D341Med (cell line): Measurements from ENCODE around the gene CARNS1.
A peak's percentile ranks its signal among the peaks of the same experiment; 100 is the strongest.
"Not testable (repeated sequence)": the region's sequence is repeated elsewhere in the genome, so short reads cannot be mapped to it uniquely, and the experiment has no call there.

ENCODE experiments used
- DNase-seq: peaks from one replicate; pipeline ENCODE4 v3.0.0; 2012; ENCODE audit warnings: low spot score

CARNS1 gene

DNA sequence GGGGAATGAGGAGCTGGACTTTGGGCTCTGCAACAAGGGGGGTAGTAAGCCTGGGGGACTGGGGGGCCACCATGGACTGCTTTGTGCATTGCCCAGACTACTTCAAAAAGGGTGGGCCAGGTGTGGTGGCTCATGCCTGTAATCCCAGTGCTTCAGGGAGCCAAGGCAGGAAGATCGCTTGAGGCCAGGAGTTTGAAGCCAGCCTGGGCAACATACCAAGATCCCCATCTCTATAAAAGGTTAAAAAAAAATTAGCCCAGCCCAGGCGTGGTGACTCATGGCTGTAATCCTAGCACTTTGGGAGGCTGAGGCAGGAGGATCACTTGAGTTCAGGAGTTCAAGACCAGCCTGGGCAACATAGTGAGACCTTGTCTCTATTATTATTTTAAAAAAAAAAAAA, 50.1 kb downstream of the CARNS1 start:
- not testable (repeated sequence) for DNase-seq

DNA sequence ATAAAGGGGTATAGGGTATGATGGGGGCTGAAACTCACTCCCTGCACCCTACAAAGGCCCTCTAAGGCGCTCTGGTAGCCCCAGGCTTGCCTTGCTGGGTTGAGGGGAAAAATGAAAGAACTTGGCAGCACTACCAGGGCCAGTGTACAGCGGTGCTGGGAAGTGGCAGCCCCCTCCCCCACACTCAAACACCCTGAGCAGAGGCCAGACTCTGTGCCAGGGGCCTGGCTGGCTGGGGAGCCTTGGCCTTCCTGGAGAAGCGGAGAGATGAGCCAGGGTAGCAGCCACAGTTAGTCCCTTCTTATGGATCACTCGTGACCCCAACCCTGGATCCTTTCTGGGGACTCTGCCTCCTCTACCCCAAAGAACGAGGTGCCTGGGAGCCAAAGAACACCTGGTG, 50.9 kb downstream of the CARNS1 start:
- no peak for DNase-seq

DNA sequence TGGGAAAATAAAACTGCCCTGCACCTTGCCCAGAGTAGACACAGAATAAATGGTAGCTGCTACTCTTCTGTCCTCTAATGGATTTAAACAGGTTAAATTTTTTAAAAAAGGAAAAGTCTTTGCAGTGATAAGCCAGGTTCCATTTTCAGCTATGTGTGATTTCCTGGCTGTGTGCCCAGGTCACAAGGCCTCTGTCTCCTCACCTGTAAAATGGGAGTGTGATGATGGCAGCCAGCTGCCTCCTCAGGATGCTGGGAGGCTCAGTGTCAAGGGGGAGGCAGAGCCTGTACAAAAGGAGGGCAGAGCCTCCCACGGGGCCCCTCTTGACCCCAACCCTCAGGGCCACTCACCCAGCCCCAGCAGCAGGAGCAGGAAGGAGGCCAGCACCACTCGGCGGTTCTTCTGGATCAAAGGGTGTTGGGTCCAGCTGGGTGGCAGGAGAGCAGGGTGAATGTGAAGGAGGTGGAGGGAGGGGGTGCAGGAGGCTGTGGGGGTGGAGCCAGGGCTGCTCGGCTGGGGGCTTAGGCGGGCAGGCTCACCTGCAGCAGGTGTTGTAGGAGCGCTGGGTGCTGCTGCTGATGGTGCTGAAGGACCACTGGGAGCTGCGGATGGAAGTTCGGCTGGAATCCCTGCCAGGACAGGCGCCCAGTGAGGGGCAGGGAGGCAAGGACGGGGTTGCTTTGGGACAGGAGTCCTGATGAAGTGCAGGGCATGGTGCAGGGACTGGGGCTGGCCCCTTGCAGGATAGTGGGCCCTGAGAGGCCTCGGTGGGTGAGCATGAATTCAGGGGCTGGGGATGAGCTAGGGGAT, 51.7 kb downstream of the CARNS1 start:
- DNase-seq: no peak

DNA sequence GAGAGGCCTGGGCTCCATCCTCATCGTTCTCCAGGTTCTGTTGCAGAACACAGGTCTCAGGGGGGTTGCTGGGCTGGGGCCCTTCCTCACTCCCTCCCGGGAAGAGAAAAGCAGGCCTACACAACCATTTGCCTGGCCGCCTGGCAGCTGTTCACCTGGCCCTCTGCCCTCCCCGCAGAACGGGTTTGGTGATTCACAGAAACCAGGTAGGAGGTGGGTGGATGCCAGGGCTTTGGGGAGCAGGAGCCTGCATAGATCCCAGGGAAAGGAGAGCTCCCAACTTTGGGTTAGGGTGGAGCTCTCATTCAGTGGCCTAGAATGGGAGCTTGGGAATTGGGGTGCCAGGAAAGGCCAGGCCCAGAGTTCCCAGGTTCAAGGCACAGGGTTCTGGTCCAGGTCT, 52.6 kb downstream of the CARNS1 start:
- no peak for DNase-seq

DNA sequence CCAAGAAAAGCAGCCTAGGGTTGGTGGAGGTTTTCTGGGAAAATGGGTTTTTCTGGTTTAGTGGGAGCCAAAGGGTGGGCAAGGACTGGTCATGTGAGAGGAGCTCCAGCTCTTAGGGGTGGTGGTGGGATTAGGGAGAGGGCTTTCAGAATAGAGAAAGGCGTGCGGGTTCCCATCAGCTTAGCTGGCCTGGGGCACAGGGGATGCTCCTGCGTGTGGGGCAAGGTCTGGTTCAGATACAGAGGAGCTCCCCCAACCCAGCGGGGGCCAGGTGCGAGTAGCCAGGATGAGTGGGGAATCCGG, 52.9 kb downstream of the CARNS1 start:
- DNase-seq: no peak

DNA sequence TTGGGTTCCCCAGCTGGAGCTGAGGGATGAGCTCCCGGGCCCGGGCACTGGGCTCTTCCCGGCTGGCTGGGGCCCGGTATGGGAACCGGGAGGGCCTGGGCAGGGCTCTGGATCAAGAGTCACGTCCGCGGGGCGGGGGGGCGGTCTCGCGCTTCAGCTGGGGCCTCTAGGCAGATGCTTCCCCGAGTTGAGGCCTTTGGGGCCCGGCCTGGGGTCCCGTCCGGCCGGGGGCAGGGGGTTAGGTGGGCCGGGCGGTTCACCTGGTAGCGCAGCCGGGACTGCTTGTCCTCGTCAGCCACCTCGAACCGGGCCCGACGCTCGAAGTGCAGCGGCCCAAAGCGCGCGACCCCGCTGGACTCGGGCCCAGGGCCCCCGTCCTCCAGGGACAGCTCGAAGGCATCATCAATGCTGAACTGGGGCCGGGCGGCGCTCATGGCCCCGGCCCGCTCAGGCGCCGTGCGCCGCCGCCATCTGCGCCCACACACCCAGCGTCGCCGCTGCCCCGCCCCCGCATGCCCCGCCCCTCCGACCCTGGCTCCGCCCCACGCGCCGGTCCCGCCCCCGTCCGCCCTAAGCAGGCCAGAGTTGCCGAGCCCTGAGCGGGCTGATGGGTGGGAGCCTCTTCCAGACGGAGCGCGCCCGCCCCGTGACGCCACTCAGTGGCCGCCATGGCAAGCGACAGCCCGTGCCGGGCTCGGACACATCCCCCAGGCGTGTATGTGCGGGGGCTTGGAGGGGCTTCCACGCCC, 53.5 kb downstream of the CARNS1 start, which contains the start of gene TMEM134:
TMEM134 (minus strand) TSS at position 493 of the 749 bp plus-strand sequence; CDS start at position 434, 59 bp downstream.
- DNase-seq: peak; percentile 98

DNA sequence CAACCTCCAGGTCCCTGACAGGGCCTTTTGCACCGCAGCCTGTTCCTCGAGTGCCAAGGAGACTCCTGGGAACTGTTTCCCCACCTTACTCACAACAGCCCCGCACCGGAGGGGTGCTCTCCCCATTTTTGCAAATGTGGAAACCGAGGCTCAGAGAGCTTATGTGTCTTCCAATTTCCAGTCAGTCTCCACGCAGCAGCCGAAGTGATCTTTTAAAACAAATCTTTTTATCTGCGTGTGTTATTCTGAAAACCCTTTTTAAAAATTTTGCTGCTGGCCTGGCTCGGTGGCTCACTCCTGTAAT, 54.0 kb downstream of the CARNS1 start:
- DNase-seq: no peak

DNA sequence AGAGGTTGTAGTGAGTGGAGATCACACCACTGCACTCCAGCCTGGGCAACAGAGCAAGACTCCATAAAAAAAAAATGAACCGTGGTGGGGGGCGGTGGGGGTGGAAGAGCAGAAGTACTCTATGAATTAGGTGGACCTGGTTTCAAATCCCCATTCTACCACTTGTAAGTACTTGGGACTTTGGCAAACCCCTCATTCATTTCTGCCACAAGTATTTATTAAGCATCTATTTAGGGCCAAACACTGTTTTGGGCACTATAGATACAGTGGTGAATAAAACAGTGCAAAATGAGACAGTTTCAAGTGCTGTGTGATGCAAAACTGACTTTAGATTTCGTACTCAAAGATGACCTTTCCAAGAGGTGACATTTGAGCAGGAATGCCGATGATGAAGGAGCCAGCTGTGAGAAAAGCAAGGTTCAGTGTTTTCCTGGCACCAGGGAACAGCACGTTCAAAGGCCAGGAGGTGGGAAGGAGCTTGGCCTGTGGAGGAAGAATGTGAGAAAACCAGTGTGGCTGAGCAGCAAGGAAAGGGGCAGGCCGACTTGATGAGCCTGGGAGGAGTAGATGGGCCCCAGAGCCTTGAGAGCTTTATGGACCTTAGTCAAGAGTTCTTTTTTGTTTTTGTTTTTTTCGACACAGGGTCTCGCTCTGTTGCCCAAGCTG, 55.0 kb downstream of the CARNS1 start:
- no peak for DNase-seq

DNA sequence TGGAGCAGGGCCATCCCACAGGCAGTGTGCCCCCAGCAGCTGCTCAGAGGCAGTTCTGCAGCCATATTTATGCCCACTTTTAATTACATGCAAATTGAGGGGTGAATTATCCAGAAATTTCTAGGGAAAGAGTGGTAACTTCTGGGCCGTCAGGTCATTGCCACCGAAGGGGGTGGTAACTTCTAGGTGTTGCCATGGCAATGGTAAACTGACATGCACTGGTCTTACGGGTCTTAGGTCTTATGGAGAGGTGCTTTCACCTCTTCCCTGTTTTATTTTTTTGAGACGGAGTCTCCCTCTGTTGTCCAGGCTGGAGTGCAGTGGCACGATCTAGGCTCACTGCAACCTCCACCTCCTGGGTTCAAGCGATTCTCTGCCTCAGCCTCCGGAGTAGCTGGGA, 57.4 kb downstream of the CARNS1 start:
- no peak for DNase-seq
